Heart left ventricle (tissue), 16 donors: ENCODE results near the gene ENO4. TPM values are rescaled to one million over a fixed set of nuclear protein-coding genes. Genes with fewer than 3 reads are reported as not detected.
A peak's percentile ranks its signal among the peaks of the same experiment; 100 is the strongest.

Experiments used
- ATAC-seq, 4 donors: fragments of 200-7000 bp; cut with Tn5 transposase; one replicate each; pipeline ENCODE4 v1.9.1; 2020 to 2022; ENCODE audit warnings: moderate library complexity in 4 of 4, mild to moderate bottlenecking in 3 of 4, moderate number of reproducible peaks in 1 of 4
- DNase-seq, 5 donors: peaks; one replicate each; pipeline ENCODE4 v3.0.0-alpha.2; 2020
- H3K27ac ChIP-seq, 12 donors: fragments of 200-600 bp; sonication (generic) in 4 of 12; one replicate each; pipeline versions ENCODE4 v1.5.0 to v1.8.0; 2016 to 2022; ENCODE audit warnings: mild to moderate bottlenecking in 2 of 12
- H3K27me3 ChIP-seq, 9 donors: fragments of 200-600 bp; sonication (generic) in 2 of 9; one replicate each; pipeline versions ENCODE4 v1.5.1 to v1.8.0; 2016 to 2022; ENCODE audit warnings: mild to moderate bottlenecking in 3 of 9
- H3K36me3 ChIP-seq, 9 donors: fragments of 200-600 bp; sonication (generic) in 2 of 9; one replicate each; pipeline versions ENCODE4 v1.5.0 to v1.8.0; 2018 to 2022; ENCODE audit warnings: mild to moderate bottlenecking in 2 of 9
- H3K4me1 ChIP-seq, 12 donors: fragments of 200-600 bp; sonication (generic) in 4 of 12; one replicate each; pipeline versions ENCODE4 v1.5.0 to v1.8.0; 2016 to 2022; ENCODE audit warnings: mild to moderate bottlenecking in 3 of 12
- H3K4me3 ChIP-seq, 12 donors: fragments of 200-600 bp; sonication (generic) in 4 of 12; one replicate each; pipeline versions ENCODE4 v1.5.0 to v1.8.0; 2017 to 2022; ENCODE audit warnings: mild to moderate bottlenecking in 9 of 12, moderate library complexity in 4 of 12
- H3K9me3 ChIP-seq, 12 donors: fragments of 200-600 bp; sonication (generic) in 4 of 12; one replicate each; pipeline versions ENCODE4 v1.5.0 to v1.8.0; 2016 to 2022; ENCODE audit warnings: mild to moderate bottlenecking in 1 of 12
- POLR2A ChIP-seq, 2 donors: fragments of 450-650 bp; IDR thresholded peaks; one replicate each; pipeline ENCODE4 v1.6.1; 2017; ENCODE audit warnings: antibody characterized with exemption in 2 of 2, mild to moderate bottlenecking in 2 of 2, moderate library complexity in 2 of 2
- WGBS, 4 donors: extraction: QIAGEN DNeasy Blood & Tissue Kit in 2 of 4; methylation state at CpG; one replicate each; pipeline versions ENCODE4 v1.1.5 to v1.1.7; 2013 to 2018; 5-methylcytosine and 5-hydroxymethylcytosine counted together
- intact Hi-C, 10 donors: fragments of 100-400 bp; cut with DNase I; formaldehyde crosslinking; loops; one replicate each; pipeline versions ENCODE4 v1.11.1 to v1.14.2; 2022
- polyA plus RNA-seq, 2 donors: library from polyadenylated mRNA; stranded (reverse); fragments of 200-250 nt; gene quantifications; one replicate each; pipeline ENCODE4 v1.2.3, GENCODE V29; 2013
- total RNA-seq, 9 donors: library from RNA; depleted of rRNA in 2 of 9; stranded (reverse); fragments of >200 nt in 2 of 9; fragmentation: NEBNext Ultra II Directional in 3 of 9; extraction: Animal tissue kit (Norgen Biotek cat#: 25700) in 3 of 9; gene quantifications; one replicate each; pipeline versions ENCODE4 v1.1.0 to v1.2.4, GENCODE V29; 2016 to 2023
- TF ChIP-seq, protein P1 (sequence below), 12 donors: fragments of 200-600 bp; sonication (generic) in 4 of 12; IDR thresholded peaks; one replicate each; pipeline versions ENCODE4 v1.5.0 to v1.8.0; 2018 to 2022; ENCODE audit warnings: antibody characterized with exemption in 12 of 12, mild to moderate bottlenecking in 5 of 12
- donor health status: ischemic (EF 13 %, LVEDD 7.1; RV severe dilation, severe dysfunction).
- donor health status: healthy with polysubstance abuse.
- donor health status: DM: no; HTN: yes; CAD: no.
- donor health status: DM: no; HTN: no; CAD: no.
- donor health status: ischemic (EF 25% LVEDD 6.9; RV normal size, moderate dysfunction).
- donor health status: ischemic (EF 25% LVEDD 5.7; RV mildly dilated, moderate dysfunction).
- donor health status: healthy.
- donor health status: DM: yes; HTN: yes; CAD: no.
- donor health status: ischemic (EF 35%, LVEDD 5.7; RV mildly dilated, moderate dysfunction).
- donor health status: nonischemic (EF 11% LVEDD 7.7; RV severe dilation, severe dysfunction).
- donor health status: DM: yes; HTN: yes; CAD: no.
- donor health status: PGD.
- donor health status: ischemic (EF 29% LVEDD 5.4; RV normal size, mild dysfunction).
- donor health status: nonischemic (EF 23%, LVEDD 6.1; RV moderate dilation, normal function).

Gene ENO4
- total and polyA plus RNA-seq, 11 donors: 0.03 to 1.8 (median 0.19) TPM; not detected in 7

DNA sequence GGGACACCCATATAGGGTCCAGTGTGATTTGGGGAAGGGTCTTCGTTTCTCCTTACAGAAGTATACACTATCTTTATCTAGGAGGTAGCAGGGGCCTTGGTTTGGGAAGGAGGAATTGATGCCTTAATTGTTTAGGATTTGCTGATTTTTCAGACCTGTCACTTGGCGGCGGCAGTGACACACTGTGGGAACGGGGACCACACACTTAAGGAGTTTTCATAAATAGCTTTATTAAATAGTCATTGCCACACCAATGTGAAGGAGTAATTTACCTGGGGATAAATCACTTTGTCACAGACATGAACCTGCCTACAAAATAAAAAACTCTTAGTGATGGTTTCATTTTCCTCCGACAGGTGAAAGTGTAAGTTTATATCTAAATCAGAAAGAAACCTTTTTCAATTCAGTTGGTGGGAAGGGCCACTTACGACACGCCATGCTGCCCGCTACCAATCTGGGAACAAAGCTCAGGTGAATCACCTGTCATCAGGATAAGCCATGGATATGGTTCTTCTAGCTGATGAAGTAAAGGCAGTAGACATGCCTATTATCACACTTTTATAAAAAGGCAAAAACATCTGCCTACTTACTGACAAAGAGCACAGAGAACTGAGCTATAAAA is 12.3 kb upstream of the ENO4 start:
- Histone ChIP-seq H3K4me3 (no peak overlapping the region), H3K9me3 (no peaks in the 10 kb centered on the region), H3K27ac (no peak overlapping the region), H3K4me1 (no peaks in the 10 kb centered on the region), H3K36me3 (no peaks in the 10 kb centered on the region), H3K27me3 (peaks cover 0 to 10% (median 0%) of the 10 kb centered on the region in 9 donors)
- no peak for ATAC-seq
- 65 to 77% (median 69%) methylated on average over 8 of the region's 8 CpGs for WGBS, 4 donors
- no peak for DNase-seq
- intact Hi-C loops: no loop called here
- TF ChIP-seq, protein P1, sequence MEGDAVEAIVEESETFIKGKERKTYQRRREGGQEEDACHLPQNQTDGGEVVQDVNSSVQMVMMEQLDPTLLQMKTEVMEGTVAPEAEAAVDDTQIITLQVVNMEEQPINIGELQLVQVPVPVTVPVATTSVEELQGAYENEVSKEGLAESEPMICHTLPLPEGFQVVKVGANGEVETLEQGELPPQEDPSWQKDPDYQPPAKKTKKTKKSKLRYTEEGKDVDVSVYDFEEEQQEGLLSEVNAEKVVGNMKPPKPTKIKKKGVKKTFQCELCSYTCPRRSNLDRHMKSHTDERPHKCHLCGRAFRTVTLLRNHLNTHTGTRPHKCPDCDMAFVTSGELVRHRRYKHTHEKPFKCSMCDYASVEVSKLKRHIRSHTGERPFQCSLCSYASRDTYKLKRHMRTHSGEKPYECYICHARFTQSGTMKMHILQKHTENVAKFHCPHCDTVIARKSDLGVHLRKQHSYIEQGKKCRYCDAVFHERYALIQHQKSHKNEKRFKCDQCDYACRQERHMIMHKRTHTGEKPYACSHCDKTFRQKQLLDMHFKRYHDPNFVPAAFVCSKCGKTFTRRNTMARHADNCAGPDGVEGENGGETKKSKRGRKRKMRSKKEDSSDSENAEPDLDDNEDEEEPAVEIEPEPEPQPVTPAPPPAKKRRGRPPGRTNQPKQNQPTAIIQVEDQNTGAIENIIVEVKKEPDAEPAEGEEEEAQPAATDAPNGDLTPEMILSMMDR (IDR thresholded peaks at IDR 0.05): peak in 3 of 12 donors; percentile 15 to 27 (median 21)
- TF ChIP-seq POLR2A (IDR thresholded peaks at IDR 0.05): no peak

DNA sequence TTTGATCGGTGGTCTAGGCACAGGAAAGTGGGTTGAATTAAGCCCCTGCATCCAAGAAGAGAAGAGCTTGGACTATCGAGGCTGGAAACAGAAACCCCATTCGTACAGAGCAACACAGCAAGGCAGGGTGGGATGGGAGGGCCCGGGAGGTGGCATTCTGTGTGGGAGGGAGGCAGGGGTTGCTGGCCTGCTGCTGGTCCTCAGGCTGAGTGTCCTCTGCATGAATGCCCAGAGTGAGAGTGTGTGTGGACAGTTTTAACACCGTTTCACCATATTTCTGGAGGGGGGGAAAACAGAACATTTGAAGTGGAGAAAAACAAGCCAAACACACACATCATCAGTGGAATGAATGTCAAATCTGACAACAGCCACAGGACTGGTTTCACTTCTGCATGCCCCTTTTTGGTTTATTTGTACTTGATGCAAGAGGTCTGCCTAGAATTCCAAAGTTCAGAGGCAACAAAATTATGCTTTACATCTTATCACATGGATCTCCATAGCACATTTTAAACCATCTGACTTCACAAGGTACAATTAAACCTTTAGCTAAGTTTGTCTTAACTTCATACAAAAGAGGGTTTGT is 11.1 kb upstream of the ENO4 start:
- 54 to 67% (median 60%) methylated on average over 5 of the region's 5 CpGs for WGBS, 4 donors
- no peak for TF ChIP-seq POLR2A (IDR thresholded peaks at IDR 0.05)
- TF ChIP-seq, protein P1 (IDR thresholded peaks at IDR 0.05): no peak
- no peaks in the 10 kb centered on the region for H3K4me1 ChIP-seq
- no peaks in the 10 kb centered on the region for H3K36me3 ChIP-seq
- no peak overlapping the region for H3K27ac ChIP-seq
- DNase-seq: no peak
- no peaks in the 10 kb centered on the region for H3K9me3 ChIP-seq
- intact Hi-C loops: no loop called here
- H3K4me3 ChIP-seq: no peak overlapping the region
- no peak for ATAC-seq
- H3K27me3 ChIP-seq: peaks cover 0 to 10% (median 0%) of the 10 kb centered on the region in 9 donors

GRCh38 chr10:116840389-116841075 is 8.8 kb upstream of the ENO4 start:
- intact Hi-C loops: no loop called here
- no peak for TF ChIP-seq POLR2A (IDR thresholded peaks at IDR 0.05)
- TF ChIP-seq, protein P1 (IDR thresholded peaks at IDR 0.05): no peak
- Histone ChIP-seq H3K27me3 (peaks cover 0 to 10% (median 0%) of the 10 kb centered on the region in 9 donors), H3K27ac (no peak overlapping the region), H3K4me3 (no peak overlapping the region), H3K9me3 (no peaks in the 10 kb centered on the region), H3K36me3 (no peaks in the 10 kb centered on the region), H3K4me1 (no peaks in the 10 kb centered on the region)
- DNase-seq (no peak), ATAC-seq (no peak)
- WGBS, 4 donors: 81 to 88% (median 86%) methylated on average over 6 of the region's 6 CpGs

DNA sequence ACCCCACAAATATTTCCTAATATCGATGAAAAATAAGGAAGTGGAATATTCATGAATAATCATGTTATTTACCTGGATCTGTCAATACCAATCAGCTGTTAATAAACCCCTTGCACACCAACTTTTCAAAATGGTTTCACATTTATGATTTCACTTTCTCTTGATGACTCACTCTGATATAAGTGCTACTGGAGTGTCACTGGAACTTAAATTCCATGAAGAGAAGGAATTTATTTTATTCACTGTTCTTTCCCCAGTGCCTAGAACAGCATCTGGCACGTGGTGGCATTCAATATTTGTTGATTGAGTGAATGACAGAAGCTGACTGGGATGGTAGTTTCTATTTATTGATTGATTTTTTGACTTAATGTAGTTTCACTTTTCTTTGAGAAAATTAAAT is 3.5 kb upstream of the ENO4 start:
- TF ChIP-seq POLR2A (IDR thresholded peaks at IDR 0.05): no peak
- TF ChIP-seq, protein P1 (IDR thresholded peaks at IDR 0.05): no peak
- intact Hi-C loops: no loop called here
- no peak overlapping the region for H3K27ac ChIP-seq
- WGBS, 4 donors: 64 to 76% (median 67%) methylated on average over 2 of the region's 2 CpGs
- ATAC-seq (no peak), DNase-seq (no peak)
- H3K4me1 ChIP-seq: peaks cover 0 to 13% (median 5%) of the 10 kb centered on the region in 12 donors
- H3K27me3 ChIP-seq: peaks cover 0 to 36% (median 3%) of the 10 kb centered on the region in 9 donors
- no peaks in the 10 kb centered on the region for H3K9me3 ChIP-seq
- no peaks in the 10 kb centered on the region for H3K36me3 ChIP-seq
- no peak overlapping the region for H3K4me3 ChIP-seq
